Activated effector memory CD4-positive, alpha-beta T cell treated with anti-CD3 and anti-CD28 coated beads, Interleukin-2, amount 50 U/mL, for 16 hours (primary cell): ENCODE data around the gene RTN4R.

Experiments
- DNase-seq: peaks from one replicate; pipeline ENCODE4 v3.0.0-alpha.2; 2020

RTN4R gene

DNA sequence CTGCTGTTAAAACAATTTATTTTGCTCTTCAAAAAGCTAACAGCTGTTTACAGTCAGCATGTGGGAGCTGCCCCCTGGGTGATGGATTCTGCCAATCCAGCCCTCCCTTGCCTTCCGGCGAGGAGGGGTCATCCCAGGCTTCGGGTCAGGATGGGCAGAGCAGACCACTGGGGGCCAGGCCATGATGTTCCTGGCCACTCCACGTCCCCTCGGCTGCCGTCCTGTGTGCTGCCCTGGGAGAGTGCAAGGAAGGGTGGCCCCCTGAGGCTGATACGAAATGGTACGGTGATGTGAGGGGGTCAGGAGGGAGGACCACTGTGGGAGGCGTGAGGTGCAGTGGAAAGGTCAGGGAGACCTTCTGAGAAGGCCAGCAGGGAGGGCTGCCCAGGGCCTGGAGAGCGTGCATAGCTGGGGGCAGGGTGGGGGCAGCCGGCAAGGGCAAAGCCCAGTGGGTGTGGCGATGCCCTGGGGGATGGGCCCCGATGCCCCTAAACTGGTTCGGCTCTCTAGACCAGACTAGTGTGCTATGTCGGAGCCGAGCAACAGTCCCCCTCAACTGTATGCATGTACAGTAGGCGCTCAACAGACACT, 41.3 kb downstream of the RTN4R start:
- DNase-seq = no peak

GRCh38 chr22:20226077-20226716, 41.9 kb downstream of the RTN4R start:
- no peak for DNase-seq

DNA sequence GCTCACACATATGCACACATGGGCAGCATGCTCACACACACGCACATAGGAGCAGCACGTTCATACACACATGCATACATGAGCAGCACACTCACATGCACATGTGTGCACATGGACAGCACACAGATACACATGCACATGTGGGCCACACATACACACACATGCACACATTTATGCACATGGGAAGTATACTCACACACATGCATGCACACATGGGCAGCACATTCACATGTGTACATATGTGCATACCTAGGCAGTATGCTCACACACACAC, 42.5 kb downstream of the RTN4R start:
- DNase-seq = no peak

DNA sequence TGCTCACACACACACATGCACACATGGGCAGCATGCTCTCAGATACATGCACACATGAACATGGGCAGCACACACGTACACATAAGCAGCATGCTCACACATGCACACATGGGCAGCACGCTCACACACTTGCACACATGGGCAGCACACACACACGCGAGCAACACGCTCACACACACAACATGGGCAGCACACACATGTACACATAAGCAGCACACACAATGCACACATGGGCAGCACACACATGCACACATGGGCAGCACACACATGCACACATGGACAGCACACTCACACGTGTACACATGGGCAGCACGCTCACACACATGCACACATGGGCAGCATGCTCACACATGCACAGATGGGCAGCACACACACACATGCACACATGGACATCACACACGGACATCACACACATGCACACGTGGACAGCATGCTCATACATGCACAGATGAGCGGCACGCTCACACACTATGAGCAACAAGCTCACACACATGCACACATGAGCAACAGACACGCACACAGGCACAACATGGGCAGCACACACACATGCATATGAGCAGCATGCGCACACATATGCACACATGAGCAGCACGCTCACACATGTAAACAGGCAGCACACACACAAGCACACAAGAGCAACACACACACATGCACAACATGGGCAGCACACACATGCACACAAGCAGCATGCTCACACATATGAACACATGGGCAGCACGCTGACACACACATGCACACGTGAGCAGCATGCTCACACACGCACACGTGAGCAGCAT, 43.0 kb downstream of the RTN4R start:
- DNase-seq = no peak

DNA sequence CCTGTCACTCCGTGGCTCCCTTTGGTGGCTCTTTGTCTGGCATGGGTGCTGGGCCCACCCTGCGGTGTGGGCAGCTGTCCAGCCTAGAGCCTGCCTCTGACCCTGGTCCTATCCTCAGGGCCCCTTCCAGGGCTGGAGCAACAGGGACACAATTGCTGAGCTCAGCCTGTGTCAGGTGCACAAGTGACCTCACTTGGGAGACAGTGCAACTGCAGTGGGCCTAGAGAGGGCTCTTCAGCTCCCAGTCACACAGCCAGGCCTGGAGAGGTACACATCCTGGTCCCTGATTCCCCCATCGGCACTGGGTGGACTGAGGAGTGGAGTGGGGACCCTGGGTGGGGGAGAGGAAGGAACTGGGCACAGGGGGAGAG, 43.9 kb downstream of the RTN4R start:
- DNase-seq = no peak

DNA sequence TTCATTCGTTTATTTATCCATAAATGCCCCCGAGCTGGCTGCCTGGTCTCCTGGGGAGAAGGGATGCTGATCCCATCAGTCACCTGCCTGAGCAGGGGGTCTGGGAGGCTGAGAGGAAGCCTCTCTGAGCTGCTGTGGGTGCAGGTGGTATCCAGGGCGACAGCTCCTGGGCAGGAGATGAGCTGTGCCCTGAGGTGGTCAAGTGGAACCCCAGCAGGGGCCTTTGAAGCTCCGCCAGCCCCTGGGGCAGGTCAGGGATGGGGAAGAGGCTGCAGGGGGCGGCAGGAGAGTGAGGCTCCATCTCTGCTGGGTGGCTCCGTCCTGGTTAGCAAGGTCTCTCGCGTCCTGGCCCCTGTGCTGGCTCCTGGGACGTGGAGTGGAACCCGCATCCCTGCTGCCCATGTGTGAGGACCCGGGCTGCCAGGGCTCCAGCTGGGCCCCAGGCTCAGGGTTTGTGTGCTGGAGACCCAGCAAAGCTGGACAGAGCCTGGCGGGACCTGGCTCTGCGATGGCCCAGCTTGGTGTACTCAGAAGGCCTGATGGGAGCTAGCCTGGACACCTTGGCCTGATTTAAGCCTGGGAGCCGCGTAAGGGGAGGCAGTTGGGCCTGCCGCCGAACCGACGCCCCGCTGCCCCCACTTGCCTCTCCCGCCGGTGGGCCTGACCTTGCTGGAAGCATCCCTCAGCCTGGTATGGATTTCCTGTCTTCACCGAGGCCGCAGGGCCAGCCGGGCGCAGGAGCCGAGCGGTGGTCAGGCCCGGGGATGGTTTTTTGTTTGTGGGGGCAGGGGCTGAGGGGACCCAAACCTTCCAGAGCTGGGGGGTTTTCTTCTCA, 44.5 kb downstream of the RTN4R start:
- no peak for DNase-seq

DNA sequence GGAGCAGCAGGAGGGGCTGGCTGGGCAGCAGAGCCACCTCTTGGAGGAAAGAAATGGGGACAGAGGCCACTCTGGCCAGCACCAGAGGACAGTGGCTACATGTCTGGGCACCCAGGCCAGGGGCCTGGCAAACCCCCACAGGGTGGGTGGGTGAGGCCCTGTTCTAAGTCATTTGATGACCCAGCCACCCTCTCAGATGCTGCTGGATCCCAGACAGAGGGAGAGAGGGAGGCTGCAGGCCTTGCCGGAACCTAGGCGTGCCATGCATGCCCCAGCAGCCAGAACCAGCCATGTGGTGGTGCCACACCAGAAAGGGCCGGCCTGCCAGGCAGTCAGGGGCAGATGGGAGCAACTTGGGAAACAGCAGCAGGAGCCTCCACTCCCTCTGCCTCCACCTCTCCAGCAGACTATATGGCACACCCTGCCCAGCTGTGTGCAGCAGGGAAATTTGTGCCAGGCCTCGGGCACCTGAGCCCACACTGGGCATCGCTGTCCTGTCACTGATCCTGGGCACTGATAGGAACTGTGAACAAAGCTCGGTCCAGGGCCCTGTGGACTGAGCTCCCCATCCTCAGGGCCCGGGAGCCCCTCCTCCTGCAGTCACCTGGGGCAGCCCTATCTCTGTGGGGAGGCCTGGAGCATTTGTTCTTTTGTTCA, 45.2 kb downstream of the RTN4R start:
- no peak for DNase-seq

- no peak for DNase-seq
These were observed 46.4 kb downstream of the RTN4R start for GRCh38 chr22:20221421-20222340.

DNA sequence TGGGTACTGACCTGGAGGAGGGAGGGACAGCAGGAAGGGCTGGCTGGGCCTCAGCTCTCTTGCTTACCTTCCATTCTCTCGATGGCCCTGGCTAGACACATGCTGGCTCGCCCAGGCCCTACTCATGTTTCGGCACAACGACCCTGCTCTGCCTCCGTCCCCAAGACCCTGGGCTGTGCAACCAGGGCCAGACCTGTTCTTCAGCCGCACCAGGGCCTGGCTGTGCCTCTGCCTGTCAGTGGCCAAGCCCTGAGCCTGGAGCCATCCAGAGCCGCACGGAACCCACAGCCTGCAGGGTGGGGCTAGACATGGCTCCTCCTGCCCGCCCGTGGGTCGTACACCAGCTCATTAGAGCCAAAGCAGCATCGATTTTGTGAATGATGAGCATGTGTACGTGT, 47.5 kb downstream of the RTN4R start:
- no peak for DNase-seq

DNA sequence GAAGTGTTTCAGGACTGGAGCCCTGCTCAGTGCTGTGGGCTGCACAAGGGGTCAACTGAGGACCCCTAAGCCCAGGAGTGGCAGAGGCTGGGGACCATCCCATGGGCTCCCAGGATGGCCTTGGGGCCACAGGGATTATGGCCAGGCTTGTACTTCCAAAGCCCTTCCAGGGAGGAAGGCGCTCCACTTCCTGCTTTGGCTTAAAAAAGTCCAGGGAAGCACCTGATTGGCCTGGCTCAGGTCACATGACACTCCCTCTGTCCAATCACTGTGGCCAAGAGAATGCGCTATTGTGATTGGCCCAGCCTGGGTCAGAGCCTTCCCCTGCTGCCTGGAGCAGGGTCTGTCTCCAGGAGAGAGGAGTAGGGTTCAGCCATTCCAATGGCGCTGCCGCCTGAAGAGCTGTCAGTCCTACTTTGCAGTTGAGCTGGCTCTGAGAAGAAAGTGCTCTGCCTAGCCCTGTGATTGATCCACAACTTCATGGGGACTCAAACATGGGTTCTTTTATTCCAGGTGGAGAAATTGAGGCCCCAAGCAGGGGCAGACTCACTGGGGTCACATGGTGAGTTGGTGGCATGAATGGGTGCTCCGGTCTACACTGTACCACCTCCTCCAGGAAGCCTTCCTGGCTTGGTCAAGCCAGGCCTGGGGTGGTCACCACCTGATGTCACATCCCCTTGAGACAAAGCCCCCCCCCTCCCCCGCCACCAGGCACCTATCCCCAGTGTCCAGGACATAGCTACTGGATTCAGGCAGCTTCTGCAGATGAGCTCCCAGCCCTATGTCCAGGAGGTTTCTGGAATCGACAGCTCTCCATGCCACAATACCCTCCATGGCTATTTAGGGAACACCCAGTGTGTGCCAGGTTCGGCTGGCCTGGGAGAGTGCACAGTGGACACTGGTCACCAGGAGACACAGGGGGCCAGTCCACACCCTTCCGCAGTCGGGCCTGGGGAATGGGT, 48.2 kb downstream of the RTN4R start:
- no peak for DNase-seq

GRCh38 chr22:20218987-20219386, 49.1 kb downstream of the RTN4R start:
- DNase-seq = no peak

GRCh38 chr22:20218326-20218872, 49.7 kb downstream of the RTN4R start:
- no peak for DNase-seq

GRCh38 chr22:20217563-20217962, 50.6 kb downstream of the RTN4R start:
- DNase-seq = no peak

DNA sequence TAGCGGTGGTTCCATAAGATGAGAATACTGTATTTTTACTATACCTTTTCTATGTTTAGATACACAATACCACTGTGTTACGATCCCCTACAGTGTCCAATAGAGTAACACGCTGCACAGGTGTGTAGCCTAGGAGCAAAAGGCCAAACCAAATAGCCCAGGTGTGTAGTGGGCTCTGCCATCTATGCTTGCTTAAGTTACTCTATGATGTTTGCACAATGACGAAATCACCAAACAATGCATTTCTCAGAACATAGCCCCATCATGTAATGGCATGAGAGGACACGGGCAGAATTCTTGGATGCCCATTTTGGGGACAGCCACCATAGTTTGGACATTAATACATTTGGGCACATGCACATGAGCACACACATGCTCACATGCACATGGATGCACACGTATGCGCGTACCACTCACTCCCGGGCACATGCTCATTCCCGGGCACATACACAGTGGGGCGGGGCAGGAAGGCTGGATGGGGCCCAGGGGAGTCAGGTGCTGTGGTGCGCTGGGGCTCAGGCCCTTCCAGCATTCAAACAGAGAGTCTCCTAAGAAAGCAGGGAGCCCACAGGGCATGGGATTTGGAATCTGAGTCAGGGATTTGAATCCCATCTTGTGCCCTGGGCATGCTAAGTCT, 51.1 kb downstream of the RTN4R start:
- DNase-seq = no peak

DNA sequence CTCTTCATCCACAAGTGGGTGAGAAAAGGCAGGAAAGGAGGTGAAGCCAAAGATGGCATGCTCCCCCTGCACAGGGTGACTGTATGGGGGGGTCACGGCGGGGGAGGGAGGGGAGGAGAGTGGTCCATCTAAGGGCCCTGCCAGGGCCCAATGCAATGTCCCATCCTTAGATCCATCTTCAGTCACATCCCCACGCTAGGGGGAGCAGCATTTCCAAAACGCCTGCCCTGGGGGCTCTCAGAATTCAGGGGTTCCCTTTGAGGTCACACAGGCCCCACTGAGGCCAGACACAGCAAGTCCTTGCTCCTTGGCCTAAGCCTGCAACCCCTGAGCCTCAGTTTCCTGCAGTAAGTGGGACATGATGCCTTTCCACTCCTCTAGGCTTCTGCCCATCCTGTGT, 52.4 kb downstream of the RTN4R start:
- DNase-seq = no peak

- no peak for DNase-seq
These were observed 53.3 kb downstream of the RTN4R start for GRCh38 chr22:20214853-20215252.

GRCh38 chr22:20213833-20214708, 54.0 kb downstream of the RTN4R start:
- DNase-seq = no peak

GRCh38 chr22:20212754-20213699, 55.1 kb downstream of the RTN4R start:
- DNase-seq = no peak
